Sigmoid colon (tissue), 4 donors: Measurements from ENCODE around the gene VGLL1.

ENCODE experiments used
- CTCF ChIP-seq, 4 experiments: fragments of 450-650 bp in 3 of 4; fragments of 200-600 bp in 1 of 4; IDR thresholded peaks; one replicate each; pipeline ENCODE4 v1.5.1; 2016 to 2019; ENCODE audit warnings: antibody characterized with exemption in 4 of 4, mild to moderate bottlenecking in 3 of 4, moderate library complexity in 2 of 4
- EP300 ChIP-seq, 4 donors: sonication (generic); formaldehyde crosslinking; IDR thresholded peaks; one replicate each; pipeline ENCODE4 v1.6.1; 2017; ENCODE audit warnings: antibody characterized with exemption in 4 of 4
- POLR2A ChIP-seq, 2 donors: fragments of 450-650 bp; IDR thresholded peaks; one replicate each; pipeline ENCODE4 v1.6.1; 2016; ENCODE audit warnings: antibody characterized with exemption in 2 of 2, mild to moderate bottlenecking in 2 of 2, moderate library complexity in 2 of 2
- POLR2AphosphoS5 ChIP-seq, 4 donors: sonication (generic); formaldehyde crosslinking; IDR thresholded peaks; one replicate each; pipeline ENCODE4 v1.6.1; 2017; ENCODE audit warnings: antibody characterized with exemption in 4 of 4

GRCh38 chrX:136588036-136588435 is 56.0 kb downstream of the VGLL1 start:
- no peak for TF ChIP-seq POLR2AphosphoS5 (IDR thresholded peaks at IDR 0.05)
- no peak for TF ChIP-seq CTCF (IDR thresholded peaks at IDR 0.05)
- TF ChIP-seq EP300 (IDR thresholded peaks at IDR 0.05) = no peak
- no peak for TF ChIP-seq POLR2A (IDR thresholded peaks at IDR 0.05)
